ENCODE measurements around the gene GRIA1. TPM values are rescaled to one million over a fixed set of nuclear protein-coding genes. Genes with fewer than 3 reads are reported as not detected.
A peak's percentile ranks its signal among the peaks of the same experiment; 100 is the strongest.
"Not testable (repeated sequence)": the region's sequence is repeated elsewhere in the genome, so short reads cannot be mapped to it uniquely, and the experiment has no call there.

GRIA1 gene
- total and polyA plus RNA-seq, 2 donors (not counting 1 experiment from before 2014, with no cell fraction given) = not detected

DNA sequence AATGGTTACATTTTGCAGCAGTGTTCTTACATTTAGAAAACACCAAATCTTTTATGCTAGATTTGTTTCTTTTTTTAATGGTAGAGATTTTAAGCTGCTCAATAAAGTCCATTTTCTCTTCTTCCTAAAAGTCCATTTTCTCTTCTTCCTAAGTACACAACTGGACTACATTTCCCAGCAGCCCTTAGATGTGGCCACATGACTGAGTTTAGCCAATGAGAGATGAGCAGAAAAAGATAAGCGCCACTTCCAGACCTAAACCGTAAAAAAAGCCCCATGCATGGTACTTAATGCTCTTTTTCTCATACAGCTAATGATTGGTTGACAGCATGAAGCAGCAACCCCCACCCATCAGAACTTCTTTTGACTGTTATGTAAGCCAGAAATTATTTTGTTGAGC is 341.5 kb downstream of the GRIA1 start:
- H3K27ac Mint-ChIP-seq = no peak overlapping the region
- H3K4me3 Mint-ChIP-seq = no peak overlapping the region
- intact Hi-C loops (cut with micrococcal nuclease) = no loop called here
- no peaks in the 10 kb centered on the region for H4K20me1 ChIP-seq (ENCODE audit: control insufficient read depth, insufficient read depth, low read length, poor library complexity, severe bottlenecking)
- no peaks in the 10 kb centered on the region for H3K4me1 Mint-ChIP-seq
- no peak overlapping the region for H2AFZ ChIP-seq (ENCODE audit: insufficient read depth, low read depth, low read length, poor library complexity, severe bottlenecking)
- no peaks in the 10 kb centered on the region for H3K36me3 ChIP-seq (replicated peaks in 1 of 2; ENCODE audit: control extremely low read depth in 1 of 2, control insufficient read depth in 1 of 2, extremely low read depth in 1 of 2, insufficient read depth in 2 of 2, low read length in 1 of 2)
- CTCF ChIA-PET = no interaction called here
- POLR2A ChIA-PET = no interaction called here
- ATAC-seq (ENCODE audit: low read depth) = no peak
- no peaks in the 10 kb centered on the region for H3K27me3 Mint-ChIP-seq
- H3K4me1 ChIP-seq (ENCODE audit: control insufficient read depth in 2 of 2, insufficient read depth in 2 of 2, low read length in 2 of 2) = no peaks in the 10 kb centered on the region
- no peak overlapping the region for H3K4me2 ChIP-seq (replicated peaks; ENCODE audit: low read depth, low read length, poor library complexity, severe bottlenecking)
- no peaks in the 10 kb centered on the region for H3K79me2 ChIP-seq (ENCODE audit: control insufficient read depth, insufficient read depth, low read length)
- peak; percentile 9 for DNase-seq
- TF ChIP-seq, protein P1, sequence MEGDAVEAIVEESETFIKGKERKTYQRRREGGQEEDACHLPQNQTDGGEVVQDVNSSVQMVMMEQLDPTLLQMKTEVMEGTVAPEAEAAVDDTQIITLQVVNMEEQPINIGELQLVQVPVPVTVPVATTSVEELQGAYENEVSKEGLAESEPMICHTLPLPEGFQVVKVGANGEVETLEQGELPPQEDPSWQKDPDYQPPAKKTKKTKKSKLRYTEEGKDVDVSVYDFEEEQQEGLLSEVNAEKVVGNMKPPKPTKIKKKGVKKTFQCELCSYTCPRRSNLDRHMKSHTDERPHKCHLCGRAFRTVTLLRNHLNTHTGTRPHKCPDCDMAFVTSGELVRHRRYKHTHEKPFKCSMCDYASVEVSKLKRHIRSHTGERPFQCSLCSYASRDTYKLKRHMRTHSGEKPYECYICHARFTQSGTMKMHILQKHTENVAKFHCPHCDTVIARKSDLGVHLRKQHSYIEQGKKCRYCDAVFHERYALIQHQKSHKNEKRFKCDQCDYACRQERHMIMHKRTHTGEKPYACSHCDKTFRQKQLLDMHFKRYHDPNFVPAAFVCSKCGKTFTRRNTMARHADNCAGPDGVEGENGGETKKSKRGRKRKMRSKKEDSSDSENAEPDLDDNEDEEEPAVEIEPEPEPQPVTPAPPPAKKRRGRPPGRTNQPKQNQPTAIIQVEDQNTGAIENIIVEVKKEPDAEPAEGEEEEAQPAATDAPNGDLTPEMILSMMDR (IDR thresholded peaks at IDR 0.05) = no peak
- TF ChIP-seq EZH2 (IDR thresholded peaks at IDR 0.05; ENCODE audit: borderline replicate concordance, insufficient read depth, low read depth, low read length, poor library complexity, severe bottlenecking) = no peak
- H3K27me3 ChIP-seq (replicated peaks in 1 of 4; ENCODE audit: control extremely low read depth in 1 of 4, control insufficient read depth in 3 of 4, insufficient read depth in 4 of 4, low read length in 3 of 4) = no peaks in the 10 kb centered on the region
- no peak overlapping the region for H3K4me3 ChIP-seq (ENCODE audit: control extremely low read depth in 1 of 5, extremely low read depth in 1 of 5, insufficient read depth in 1 of 5, low read depth in 2 of 5, low read length in 4 of 5)
- no peaks in the 10 kb centered on the region for H3K9me3 ChIP-seq (ENCODE audit: control extremely low read depth in 1 of 3, control insufficient read depth in 2 of 3, insufficient read depth in 1 of 3, low read length in 2 of 3)
- no peaks in the 10 kb centered on the region for H3K9me3 Mint-ChIP-seq (ENCODE audit: insufficient read depth)
- no peak overlapping the region for H3K27ac ChIP-seq (ENCODE audit: low read length in 2 of 2)
- H3K9ac ChIP-seq (ENCODE audit: low read length) = no peak overlapping the region
- WGBS (ENCODE audit: insufficient coverage) = no CpG with 5 or more reads among the region's 2 CpGs

DNA sequence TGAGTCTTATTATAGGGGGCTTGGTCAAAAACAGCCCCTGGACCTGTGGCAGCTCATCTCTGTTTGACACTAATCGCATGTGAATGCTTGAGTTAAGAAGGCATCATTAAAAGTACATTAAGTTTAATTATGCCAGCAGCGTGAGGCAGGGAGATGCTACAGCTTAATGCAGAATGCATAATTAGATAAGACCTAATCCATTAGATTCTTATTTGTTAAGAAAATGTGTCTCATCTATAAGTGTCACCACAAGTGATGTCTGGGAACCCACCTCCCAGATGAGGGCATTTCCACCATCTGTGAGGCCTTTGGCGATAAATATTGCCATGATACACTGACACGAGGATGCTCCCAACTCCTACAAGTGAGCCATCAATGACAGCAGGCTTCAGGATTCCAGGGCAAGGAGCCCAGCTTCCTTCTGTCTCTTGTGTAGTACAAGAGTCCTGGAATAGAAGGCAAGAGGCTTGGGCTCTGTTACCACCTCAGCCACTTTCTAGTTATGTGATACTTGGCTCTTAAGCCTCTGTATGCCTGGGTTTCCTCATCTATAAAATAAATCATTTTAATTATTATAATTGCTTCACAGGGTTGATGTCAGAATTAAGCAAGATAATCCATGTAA is 345.5 kb downstream of the GRIA1 start:
- TF ChIP-seq, protein P1 (IDR thresholded peaks at IDR 0.05) = no peak
- TF ChIP-seq EZH2 (IDR thresholded peaks at IDR 0.05; ENCODE audit: borderline replicate concordance, insufficient read depth, low read depth, low read length, poor library complexity, severe bottlenecking) = no peak
- no peaks in the 10 kb centered on the region for H3K36me3 ChIP-seq (replicated peaks in 1 of 2; ENCODE audit: control extremely low read depth in 1 of 2, control insufficient read depth in 1 of 2, extremely low read depth in 1 of 2, insufficient read depth in 2 of 2, low read length in 1 of 2)
- ATAC-seq (ENCODE audit: low read depth) = no peak
- no peak overlapping the region for H3K27ac Mint-ChIP-seq
- H3K4me1 ChIP-seq (ENCODE audit: control insufficient read depth in 2 of 2, insufficient read depth in 2 of 2, low read length in 2 of 2) = no peaks in the 10 kb centered on the region
- no peaks in the 10 kb centered on the region for H4K20me1 ChIP-seq (ENCODE audit: control insufficient read depth, insufficient read depth, low read length, poor library complexity, severe bottlenecking)
- no peaks in the 10 kb centered on the region for H3K79me2 ChIP-seq (ENCODE audit: control insufficient read depth, insufficient read depth, low read length)
- intact Hi-C loops (cut with micrococcal nuclease) = no loop called here
- H3K9me3 Mint-ChIP-seq (ENCODE audit: insufficient read depth) = no peaks in the 10 kb centered on the region
- ChIA-PET CTCF (no interaction called here), POLR2A (no interaction called here)
- H3K4me2 ChIP-seq (replicated peaks; ENCODE audit: low read depth, low read length, poor library complexity, severe bottlenecking) = no peak overlapping the region
- no peak overlapping the region for H2AFZ ChIP-seq (ENCODE audit: insufficient read depth, low read depth, low read length, poor library complexity, severe bottlenecking)
- 100% methylated on average over 1 of the region's 4 CpGs for WGBS (ENCODE audit: insufficient coverage)
- H3K4me3 Mint-ChIP-seq = no peak overlapping the region
- H3K27ac ChIP-seq (ENCODE audit: low read length in 2 of 2) = no peak overlapping the region
- no peaks in the 10 kb centered on the region for H3K4me1 Mint-ChIP-seq
- H3K4me3 ChIP-seq (ENCODE audit: control extremely low read depth in 1 of 5, extremely low read depth in 1 of 5, insufficient read depth in 1 of 5, low read depth in 2 of 5, low read length in 4 of 5) = no peak overlapping the region
- H3K27me3 ChIP-seq (replicated peaks in 1 of 4; ENCODE audit: control extremely low read depth in 1 of 4, control insufficient read depth in 3 of 4, insufficient read depth in 4 of 4, low read length in 3 of 4) = no peaks in the 10 kb centered on the region
- H3K27me3 Mint-ChIP-seq = no peaks in the 10 kb centered on the region
- no peak overlapping the region for H3K9ac ChIP-seq (ENCODE audit: low read length)
- no peaks in the 10 kb centered on the region for H3K9me3 ChIP-seq (ENCODE audit: control extremely low read depth in 1 of 3, control insufficient read depth in 2 of 3, insufficient read depth in 1 of 3, low read length in 2 of 3)
- DNase-seq = no peak

DNA sequence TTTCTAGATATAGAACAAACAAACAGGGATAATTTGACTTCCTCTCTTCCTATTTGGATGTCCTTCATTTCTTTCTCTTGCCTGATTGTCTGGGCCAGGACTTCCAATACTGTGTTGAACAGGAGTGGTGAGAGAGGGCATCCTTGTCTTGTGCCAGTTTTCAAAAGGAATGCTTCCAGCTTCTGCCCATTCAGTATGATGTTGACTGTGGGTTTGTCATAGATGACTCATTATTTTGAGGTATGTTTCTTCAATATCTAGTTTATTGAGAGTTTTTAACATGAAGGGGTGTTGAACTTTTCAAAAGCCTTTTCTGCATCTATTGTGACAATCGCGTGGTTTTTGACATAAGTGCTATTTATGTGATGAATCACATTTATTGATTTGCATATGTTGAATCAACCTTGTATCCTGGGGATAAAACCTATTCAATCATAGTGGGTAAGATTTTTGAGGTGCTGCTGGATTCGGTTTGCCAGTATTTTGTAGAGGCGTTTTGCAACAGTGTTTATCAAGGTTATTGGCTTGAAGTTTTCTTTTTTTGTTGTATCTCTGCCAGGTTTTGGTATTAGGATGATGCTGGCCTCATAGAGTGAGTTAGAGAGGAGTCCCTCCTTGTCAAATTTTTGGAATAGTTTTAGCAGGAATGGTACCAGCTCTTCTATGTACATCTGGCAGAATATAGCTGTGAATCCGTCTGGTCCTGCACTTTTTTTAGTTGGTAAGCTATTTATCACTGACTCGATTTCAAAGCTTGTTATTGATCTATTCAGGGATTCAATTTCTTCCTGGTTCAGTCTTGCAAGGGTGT is 359.0 kb downstream of the GRIA1 start:
- POLR2A ChIA-PET; H3K4me1 ChIP-seq (ENCODE audit: control insufficient read depth in 2 of 2, insufficient read depth in 2 of 2, low read length in 2 of 2); H3K4me2 ChIP-seq (replicated peaks; ENCODE audit: low read depth, low read length, poor library complexity, severe bottlenecking); H3K27me3 ChIP-seq (replicated peaks in 1 of 4; ENCODE audit: control extremely low read depth in 1 of 4, control insufficient read depth in 3 of 4, insufficient read depth in 4 of 4, low read length in 3 of 4); H3K9me3 ChIP-seq (ENCODE audit: control extremely low read depth in 1 of 3, control insufficient read depth in 2 of 3, insufficient read depth in 1 of 3, low read length in 2 of 3); H4K20me1 ChIP-seq (ENCODE audit: control insufficient read depth, insufficient read depth, low read length, poor library complexity, severe bottlenecking); H3K9ac ChIP-seq (ENCODE audit: low read length); H3K4me1 Mint-ChIP-seq; H3K27ac ChIP-seq (ENCODE audit: low read length in 2 of 2); H3K79me2 ChIP-seq (ENCODE audit: control insufficient read depth, insufficient read depth, low read length); intact Hi-C loops (cut with micrococcal nuclease); CTCF ChIA-PET; DNase-seq; H3K27me3 Mint-ChIP-seq; H2AFZ ChIP-seq (ENCODE audit: insufficient read depth, low read depth, low read length, poor library complexity, severe bottlenecking); H3K4me3 Mint-ChIP-seq; H3K36me3 ChIP-seq (replicated peaks in 1 of 2; ENCODE audit: control extremely low read depth in 1 of 2, control insufficient read depth in 1 of 2, extremely low read depth in 1 of 2, insufficient read depth in 2 of 2, low read length in 1 of 2); H3K9me3 Mint-ChIP-seq (ENCODE audit: insufficient read depth); H3K4me3 ChIP-seq (ENCODE audit: control extremely low read depth in 1 of 5, extremely low read depth in 1 of 5, insufficient read depth in 1 of 5, low read depth in 2 of 5, low read length in 4 of 5); ATAC-seq (ENCODE audit: low read depth); H3K27ac Mint-ChIP-seq: not testable (repeated sequence)
- 83% methylated on average over 4 of the region's 6 CpGs for WGBS (ENCODE audit: insufficient coverage)

Data from B cell (primary cell).